Panc1 (cell line): ENCODE measurements around the gene GRK2. TPM values are rescaled to one million over a fixed set of nuclear protein-coding genes. Genes with fewer than 3 reads are reported as not detected.
A peak's percentile ranks its signal among the peaks of the same experiment; 100 is the strongest.

ENCODE experiments used
- ATAC-seq: fragments of 200-7000 bp; cut with Tn5 transposase; 2 replicates; pipeline ENCODE4 v1.9.1; 2020; ENCODE audit warnings: mild to moderate bottlenecking, moderate library complexity
- BruUV-seq: library from RNA; stranded (reverse); fragments of 400-500 nt; replicated peaks from 2 replicates; lab custom pipeline; 2021; lab: Mats Ljungman, UMichigan
- CTCF ChIA-PET: fragments of 300-600 bp; sonication (Branson Sonifier 250); formaldehyde crosslinking; loops from one replicate; lab custom pipeline; 2022; ENCODE audit warnings: antibody characterized with exemption; lab: Charles Lee
- POLR2A ChIA-PET: fragments of 300-600 bp; sonication (Branson Sonifier 250); formaldehyde crosslinking; loops from one replicate; lab custom pipeline; 2022; ENCODE audit warnings: antibody characterized with exemption; lab: Charles Lee
- DNase-seq: peaks from one replicate; pipeline ENCODE4 v3.0.0-alpha.2; 2010; ENCODE audit warnings: low read depth, low spot score
- H3K27ac ChIP-seq: 2 replicates; pipeline ENCODE4 v1.5.1; 2011; ENCODE audit warnings: mild to moderate bottlenecking, low read length, inconsistent platforms
- H3K27me3 ChIP-seq: fragments of 200-500 bp; sonication (Bioruptor generic); 2 replicates; pipeline ENCODE4 v1.6.0; 2014; ENCODE audit warnings: low read length, inconsistent platforms; ENCODE audit not compliant: control insufficient read depth, insufficient read depth
- H3K36me3 ChIP-seq: fragments of 200-500 bp; sonication (Bioruptor generic); 2 replicates; pipeline ENCODE4 v1.5.1; 2014; ENCODE audit warnings: inconsistent platforms, mild to moderate bottlenecking, low read length, moderate library complexity; ENCODE audit not compliant: control insufficient read depth, insufficient read depth
- H3K4me1 ChIP-seq: 2 replicates; pipeline ENCODE4 v1.5.1; 2011; ENCODE audit warnings: inconsistent platforms, mild to moderate bottlenecking, low read length, moderate library complexity; ENCODE audit not compliant: control insufficient read depth, insufficient read depth
- H3K4me3 ChIP-seq, 2 experiments: 2 replicates each; pipeline ENCODE4 v1.5.1; 2011 to 2012; ENCODE audit warnings: low read depth in 2 of 2, low read length in 2 of 2, mild to moderate bottlenecking in 2 of 2, inconsistent platforms in 1 of 2, moderate library complexity in 1 of 2
- H3K9me3 ChIP-seq: fragments of 200-500 bp; sonication (Bioruptor generic); 2 replicates; pipeline ENCODE4 v1.5.1; 2014; ENCODE audit warnings: low read depth, mild to moderate bottlenecking, inconsistent platforms, low read length, moderate library complexity; ENCODE audit not compliant: control insufficient read depth, insufficient read depth
- CTCF ChIP-seq: fragments of 450-650 bp; IDR thresholded peaks from 2 replicates; pipeline ENCODE4 v1.5.1; 2017; ENCODE audit warnings: mild to moderate bottlenecking
- POLR2AphosphoS5 ChIP-seq: IDR thresholded peaks from 2 replicates; pipeline ENCODE4 v1.6.1; 2012; ENCODE audit warnings: mild to moderate bottlenecking, low read depth, low read length, moderate library complexity
- SIN3A ChIP-seq: IDR thresholded peaks from 2 replicates; pipeline ENCODE4 v1.6.1; 2012; ENCODE audit warnings: low read depth, mild to moderate bottlenecking, low read length, moderate library complexity, borderline replicate concordance; ENCODE audit not compliant: insufficient read depth
- TCF7L2 ChIP-seq: IDR thresholded peaks from 2 replicates; pipeline ENCODE4 v1.6.1; 2011; ENCODE audit warnings: mild to moderate bottlenecking, low read depth, low read length, inconsistent platforms
- in situ Hi-C: cut with HindIII; loops from 2 replicates; pipeline ENCODE4 v1.10.0; 2016; ENCODE audit warnings: low sequenced_read_pairs, low pct_unique_long_range_greater_than_20kb
- intact Hi-C: fragments of 100-400 bp; cut with micrococcal nuclease; formaldehyde crosslinking; loops from one replicate; pipeline ENCODE4 v1.10.0; 2022; ENCODE audit not compliant: unreplicated experiment
- total RNA-seq: library from RNA; stranded (reverse); gene quantifications from one replicate; pipeline ENCODE4 v1.2.1, GENCODE V29; 2021; ENCODE audit not compliant: unreplicated experiment
- TF ChIP-seq, protein P1 (sequence below), 2 experiments: IDR thresholded peaks; 2 replicates each; pipeline ENCODE4 v1.6.1; 2011 to 2012; ENCODE audit warnings: low read depth in 2 of 2, control low read depth in 1 of 2, low read length in 1 of 2, mild to moderate bottlenecking in 1 of 2, moderate library complexity in 1 of 2; ENCODE audit not compliant: insufficient read depth in 1 of 2

Gene GRK2
- total RNA-seq, 1 experiment from 2014 or later: 103 TPM

GRCh38 chr11:67269401-67270255 lies 3.4 kb downstream of the GRK2 start:
- TF ChIP-seq SIN3A (no peak), CTCF (no peak), TCF7L2 (no peak), POLR2AphosphoS5 (no peak)
- TF ChIP-seq, protein P1, sequence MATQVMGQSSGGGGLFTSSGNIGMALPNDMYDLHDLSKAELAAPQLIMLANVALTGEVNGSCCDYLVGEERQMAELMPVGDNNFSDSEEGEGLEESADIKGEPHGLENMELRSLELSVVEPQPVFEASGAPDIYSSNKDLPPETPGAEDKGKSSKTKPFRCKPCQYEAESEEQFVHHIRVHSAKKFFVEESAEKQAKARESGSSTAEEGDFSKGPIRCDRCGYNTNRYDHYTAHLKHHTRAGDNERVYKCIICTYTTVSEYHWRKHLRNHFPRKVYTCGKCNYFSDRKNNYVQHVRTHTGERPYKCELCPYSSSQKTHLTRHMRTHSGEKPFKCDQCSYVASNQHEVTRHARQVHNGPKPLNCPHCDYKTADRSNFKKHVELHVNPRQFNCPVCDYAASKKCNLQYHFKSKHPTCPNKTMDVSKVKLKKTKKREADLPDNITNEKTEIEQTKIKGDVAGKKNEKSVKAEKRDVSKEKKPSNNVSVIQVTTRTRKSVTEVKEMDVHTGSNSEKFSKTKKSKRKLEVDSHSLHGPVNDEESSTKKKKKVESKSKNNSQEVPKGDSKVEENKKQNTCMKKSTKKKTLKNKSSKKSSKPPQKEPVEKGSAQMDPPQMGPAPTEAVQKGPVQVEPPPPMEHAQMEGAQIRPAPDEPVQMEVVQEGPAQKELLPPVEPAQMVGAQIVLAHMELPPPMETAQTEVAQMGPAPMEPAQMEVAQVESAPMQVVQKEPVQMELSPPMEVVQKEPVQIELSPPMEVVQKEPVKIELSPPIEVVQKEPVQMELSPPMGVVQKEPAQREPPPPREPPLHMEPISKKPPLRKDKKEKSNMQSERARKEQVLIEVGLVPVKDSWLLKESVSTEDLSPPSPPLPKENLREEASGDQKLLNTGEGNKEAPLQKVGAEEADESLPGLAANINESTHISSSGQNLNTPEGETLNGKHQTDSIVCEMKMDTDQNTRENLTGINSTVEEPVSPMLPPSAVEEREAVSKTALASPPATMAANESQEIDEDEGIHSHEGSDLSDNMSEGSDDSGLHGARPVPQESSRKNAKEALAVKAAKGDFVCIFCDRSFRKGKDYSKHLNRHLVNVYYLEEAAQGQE (IDR thresholded peaks at IDR 0.05; ENCODE audit: insufficient read depth in 1 of 2, low read depth in 2 of 2, low read length in 1 of 2): no peak
- intact Hi-C loops (loop anchor here (10.0 kb wide), 1 partner anchor 115 kb away; no protein-coding TSS in a partner anchor), in situ Hi-C loops (no loop called here)
- ATAC-seq: no peak
- CTCF ChIA-PET: interaction anchor here (0.7 kb wide), 1 partner anchor 50 kb away, joined by 7 read pairs; no protein-coding TSS in a partner anchor
- H3K27me3 ChIP-seq: no peaks in the 10 kb centered on the region
- H3K4me3 ChIP-seq: peak overlapping the region in 1 of 2 experiments; percentile 15; a peak in 1 of 4 replicates
- H3K4me1 ChIP-seq: peaks cover 48% of the 10 kb centered on the region
- POLR2A ChIA-PET: interaction anchor here (0.6 to 0.7 kb wide), 3 partner anchors 36 to 92 kb away, joined by 3 to 15 read pairs (median 3); no protein-coding TSS in a partner anchor
- no peak for DNase-seq
- no peaks in the 10 kb centered on the region for H3K9me3 ChIP-seq
- no peaks in the 10 kb centered on the region; the same call in 1 of the 2 replicates for H3K36me3 ChIP-seq
- no TSS peak for BruUV-seq
- H3K27ac ChIP-seq: peak overlapping the region; percentile 69

- intact Hi-C loops: no loop called here
- DNase-seq (no peak), ATAC-seq (no peak)
- TF ChIP-seq TCF7L2 (peak; percentile 91), CTCF (no peak)
- Histone ChIP-seq H3K9me3 (no peaks in the 10 kb centered on the region), H3K4me3 (peak overlapping the region in 1 of 2 experiments; percentile 15; a peak in 1 of 4 replicates), H3K27me3 (no peaks in the 10 kb centered on the region), H3K27ac (peak overlapping the region; percentile 69), H3K4me1 (peaks cover 48% of the 10 kb centered on the region), H3K36me3 (no peaks in the 10 kb centered on the region; the same call in 1 of the 2 replicates)
- ChIA-PET CTCF (interaction anchor here (0.5 kb wide), 1 partner anchor 184 kb away, joined by 6 read pairs; no protein-coding TSS in a partner anchor), POLR2A (interaction anchor here (0.8 kb wide), 1 partner anchor 76 kb away, joined by 3 read pairs; no protein-coding TSS in a partner anchor)
- no TSS peak for BruUV-seq
- in situ Hi-C loops: no loop called here
These were observed 4.3 kb downstream of the GRK2 start for GRCh38 chr11:67270256-67271204.
